ENCODE data around the gene SCFD2. TPM values are rescaled to one million over a fixed set of nuclear protein-coding genes. Genes with fewer than 3 reads are reported as not detected.

The SCFD2 gene
- total RNA-seq, 1 donor from 2014 or later = 11.9 TPM

GRCh38 chr4:52945982-52946381 is 419.9 kb downstream of the SCFD2 start:
- Histone ChIP-seq H3K9ac (ENCODE audit: low read length) (no peak overlapping the region), H2AFZ (ENCODE audit: low read depth, low read length) (no peak overlapping the region), H3K4me1 (ENCODE audit: insufficient read depth, low read length) (peaks cover 3% of the 10 kb centered on the region), H4K20me1 (ENCODE audit: insufficient read depth, low read length) (no peaks in the 10 kb centered on the region), H3K9me3 (ENCODE audit: insufficient read depth, low read depth, low read length) (no peaks in the 10 kb centered on the region), H3K4me3 (ENCODE audit: insufficient read depth, low read depth, low read length) (no peak overlapping the region), H3K27ac (ENCODE audit: low read depth, low read length) (no peak overlapping the region), H3K4me2 (ENCODE audit: low read length) (no peak overlapping the region), H3K27me3 (ENCODE audit: insufficient read depth, low read length) (no peaks in the 10 kb centered on the region), H3K79me2 (ENCODE audit: insufficient read depth, low read length) (no peaks in the 10 kb centered on the region), H3K36me3 (ENCODE audit: insufficient read depth, low read length) (no peaks in the 10 kb centered on the region)
- DNase-seq (ENCODE audit: low read depth) (no peak), FAIRE-seq (no peak)
- Mint-ChIP-seq H3K27me3 (ENCODE audit: low read depth, unreplicated experiment) (no peaks in the 10 kb centered on the region), H3K4me3 (ENCODE audit: unreplicated experiment) (no peak overlapping the region), H3K27ac (ENCODE audit: unreplicated experiment) (no peak overlapping the region), H3K4me1 (ENCODE audit: low read depth, unreplicated experiment) (peaks cover 8% of the 10 kb centered on the region), H3K36me3 (ENCODE audit: low read depth, unreplicated experiment) (peaks cover 3% of the 10 kb centered on the region), H3K9me3 (ENCODE audit: unreplicated experiment) (peaks cover 3% of the 10 kb centered on the region)
- no peak for TF ChIP-seq CTCF (IDR thresholded peaks at IDR 0.05; ENCODE audit: insufficient read depth, low read depth, low read length)
- TF ChIP-seq EZH2 (IDR thresholded peaks at IDR 0.05; ENCODE audit: insufficient read depth, low read length) = no peak

DNA sequence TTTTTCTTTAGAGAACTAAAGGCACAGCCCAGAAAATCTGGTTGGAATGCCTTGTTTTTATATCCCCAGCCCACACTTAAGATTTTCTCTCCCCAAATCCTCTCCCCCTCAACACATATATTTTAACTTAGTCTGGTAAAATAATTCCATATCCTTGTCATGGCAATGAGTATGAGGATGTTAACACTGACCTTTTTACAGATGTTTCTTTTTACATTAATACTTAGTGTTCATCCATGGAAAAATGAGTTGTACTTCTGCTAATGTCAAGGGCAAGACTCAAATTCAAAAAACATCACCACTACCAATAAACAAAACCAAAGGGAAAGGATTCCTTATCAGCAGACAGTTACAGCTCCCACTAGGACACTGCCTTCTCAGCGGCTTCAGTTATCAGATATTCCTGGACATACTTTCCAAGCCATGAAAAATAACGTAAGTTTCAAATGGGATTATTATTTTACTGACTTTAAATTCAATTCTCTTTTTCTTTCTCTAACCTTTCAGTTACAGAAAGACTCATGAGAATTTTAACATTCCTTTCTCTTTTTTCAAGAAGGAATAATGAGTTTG is 420.4 kb downstream of the SCFD2 start:
- FAIRE-seq = no peak
- no peak overlapping the region for H3K9ac ChIP-seq (ENCODE audit: low read length)

More for the DNA sequence above, 420.4 kb downstream of the SCFD2 start:
- Mint-ChIP-seq H3K27ac (ENCODE audit: unreplicated experiment) (no peak overlapping the region), H3K27me3 (ENCODE audit: low read depth, unreplicated experiment) (no peaks in the 10 kb centered on the region), H3K4me3 (ENCODE audit: unreplicated experiment) (no peak overlapping the region), H3K4me1 (ENCODE audit: low read depth, unreplicated experiment) (peaks cover 5% of the 10 kb centered on the region), H3K9me3 (ENCODE audit: unreplicated experiment) (peaks cover 3% of the 10 kb centered on the region), H3K36me3 (ENCODE audit: low read depth, unreplicated experiment) (peaks cover 3% of the 10 kb centered on the region)
- no peak for DNase-seq (ENCODE audit: low read depth)
- TF ChIP-seq CTCF (IDR thresholded peaks at IDR 0.05; ENCODE audit: insufficient read depth, low read depth, low read length) (no peak), EZH2 (IDR thresholded peaks at IDR 0.05; ENCODE audit: insufficient read depth, low read length) (no peak)
- Histone ChIP-seq H3K9me3 (ENCODE audit: insufficient read depth, low read depth, low read length) (no peaks in the 10 kb centered on the region), H3K79me2 (ENCODE audit: insufficient read depth, low read length) (no peaks in the 10 kb centered on the region), H3K4me3 (ENCODE audit: insufficient read depth, low read depth, low read length) (no peak overlapping the region), H3K27ac (ENCODE audit: low read depth, low read length) (no peak overlapping the region), H3K36me3 (ENCODE audit: insufficient read depth, low read length) (no peaks in the 10 kb centered on the region), H4K20me1 (ENCODE audit: insufficient read depth, low read length) (no peaks in the 10 kb centered on the region), H3K4me1 (ENCODE audit: insufficient read depth, low read length) (no peaks in the 10 kb centered on the region), H3K27me3 (ENCODE audit: insufficient read depth, low read length) (no peaks in the 10 kb centered on the region), H3K4me2 (ENCODE audit: low read length) (no peak overlapping the region), H2AFZ (ENCODE audit: low read depth, low read length) (no peak overlapping the region)

All from astrocyte (in vitro differentiated cells and primary cell).